ENCODE results near the gene DCPS. TPM values are rescaled to one million over a fixed set of nuclear protein-coding genes. Genes with fewer than 3 reads are reported as not detected.

Gene DCPS
- polyA plus RNA-seq, 1 of the 3 experiments (the other 2 are of a cell fraction), result 48.1 TPM

DNA sequence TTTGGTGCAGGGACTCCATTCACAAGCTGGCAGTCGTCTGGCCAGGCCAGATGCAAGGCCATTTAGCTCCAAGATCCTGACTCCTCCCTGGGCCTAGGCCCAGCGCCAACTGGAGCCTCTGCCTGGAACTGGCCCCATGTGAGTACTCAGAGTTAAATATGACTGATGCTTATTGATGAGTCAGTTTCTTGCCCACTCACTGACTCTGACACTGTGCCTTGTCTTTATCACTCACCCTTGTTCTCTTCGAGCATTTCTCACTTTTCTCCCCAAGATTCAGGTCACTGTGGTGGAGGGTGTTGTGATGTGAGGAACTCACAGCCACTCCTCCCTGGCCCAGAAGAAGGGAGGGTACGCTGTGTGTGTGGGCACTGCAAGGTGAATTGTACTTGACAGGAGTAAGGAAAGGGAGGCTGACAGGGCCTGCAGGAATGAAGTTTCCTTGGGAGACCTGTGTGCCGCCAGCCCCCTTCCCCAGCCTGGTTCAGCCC is 28.4 kb downstream of the DCPS start:
- peak overlapping the region; percentile 66 for H3K4me2 ChIP-seq
- peak overlapping the region; percentile 23 to 85 for H3K27ac ChIP-seq (ENCODE audit: low read depth in 2 of 2, low read length in 1 of 2)
- H3K79me2 ChIP-seq (ENCODE audit: insufficient read depth), result no peaks in the 10 kb centered on the region
- H4K20me1 ChIP-seq (ENCODE audit: insufficient read depth), result no peaks in the 10 kb centered on the region
- H3K36me3 ChIP-seq (replicated peaks in 1 of 2; ENCODE audit: control insufficient read depth in 1 of 2, insufficient read depth in 2 of 2, low read length in 1 of 2), result no peaks in the 10 kb centered on the region
- ChIA-PET CTCF (interaction anchor here (1.4 kb wide), 2 partner anchors 13 to 22 kb away, joined by 5 read pairs; no protein-coding TSS in a partner anchor), POLR2A (interaction anchor here (0.6 to 1.0 kb wide), 2 partner anchors 9 to 22 kb away, joined by 3 read pairs; no protein-coding TSS in a partner anchor)
- TF ChIP-seq SIN3A (IDR thresholded peaks at IDR 0.05; ENCODE audit: borderline replicate concordance, low read depth, low read length), result no peak
- TF ChIP-seq RXRA (IDR thresholded peaks at IDR 0.05; ENCODE audit: borderline replicate concordance, low read depth), result peak; percentile 76; the same call in 1 of the 2 replicates
- no peak for TF ChIP-seq EZH2phosphoT487 (IDR thresholded peaks at IDR 0.05; ENCODE audit: borderline replicate concordance, low read depth)
- TF ChIP-seq, protein P1, sequence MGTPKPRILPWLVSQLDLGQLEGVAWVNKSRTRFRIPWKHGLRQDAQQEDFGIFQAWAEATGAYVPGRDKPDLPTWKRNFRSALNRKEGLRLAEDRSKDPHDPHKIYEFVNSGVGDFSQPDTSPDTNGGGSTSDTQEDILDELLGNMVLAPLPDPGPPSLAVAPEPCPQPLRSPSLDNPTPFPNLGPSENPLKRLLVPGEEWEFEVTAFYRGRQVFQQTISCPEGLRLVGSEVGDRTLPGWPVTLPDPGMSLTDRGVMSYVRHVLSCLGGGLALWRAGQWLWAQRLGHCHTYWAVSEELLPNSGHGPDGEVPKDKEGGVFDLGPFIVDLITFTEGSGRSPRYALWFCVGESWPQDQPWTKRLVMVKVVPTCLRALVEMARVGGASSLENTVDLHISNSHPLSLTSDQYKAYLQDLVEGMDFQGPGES (IDR thresholded peaks at IDR 0.05; ENCODE audit: low read depth, low read length), result no peak
- TF ChIP-seq, protein P2, sequence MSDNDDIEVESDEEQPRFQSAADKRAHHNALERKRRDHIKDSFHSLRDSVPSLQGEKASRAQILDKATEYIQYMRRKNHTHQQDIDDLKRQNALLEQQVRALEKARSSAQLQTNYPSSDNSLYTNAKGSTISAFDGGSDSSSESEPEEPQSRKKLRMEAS (IDR thresholded peaks at IDR 0.05; ENCODE audit: low read depth), result peak; percentile 73
- no peak for TF ChIP-seq ELF1 (IDR thresholded peaks at IDR 0.05)
- TF ChIP-seq, protein P3, sequence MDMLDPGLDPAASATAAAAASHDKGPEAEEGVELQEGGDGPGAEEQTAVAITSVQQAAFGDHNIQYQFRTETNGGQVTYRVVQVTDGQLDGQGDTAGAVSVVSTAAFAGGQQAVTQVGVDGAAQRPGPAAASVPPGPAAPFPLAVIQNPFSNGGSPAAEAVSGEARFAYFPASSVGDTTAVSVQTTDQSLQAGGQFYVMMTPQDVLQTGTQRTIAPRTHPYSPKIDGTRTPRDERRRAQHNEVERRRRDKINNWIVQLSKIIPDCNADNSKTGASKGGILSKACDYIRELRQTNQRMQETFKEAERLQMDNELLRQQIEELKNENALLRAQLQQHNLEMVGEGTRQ (IDR thresholded peaks at IDR 0.05; ENCODE audit: borderline replicate concordance, low read depth, low read length), result no peak
- TF ChIP-seq, protein P4, sequence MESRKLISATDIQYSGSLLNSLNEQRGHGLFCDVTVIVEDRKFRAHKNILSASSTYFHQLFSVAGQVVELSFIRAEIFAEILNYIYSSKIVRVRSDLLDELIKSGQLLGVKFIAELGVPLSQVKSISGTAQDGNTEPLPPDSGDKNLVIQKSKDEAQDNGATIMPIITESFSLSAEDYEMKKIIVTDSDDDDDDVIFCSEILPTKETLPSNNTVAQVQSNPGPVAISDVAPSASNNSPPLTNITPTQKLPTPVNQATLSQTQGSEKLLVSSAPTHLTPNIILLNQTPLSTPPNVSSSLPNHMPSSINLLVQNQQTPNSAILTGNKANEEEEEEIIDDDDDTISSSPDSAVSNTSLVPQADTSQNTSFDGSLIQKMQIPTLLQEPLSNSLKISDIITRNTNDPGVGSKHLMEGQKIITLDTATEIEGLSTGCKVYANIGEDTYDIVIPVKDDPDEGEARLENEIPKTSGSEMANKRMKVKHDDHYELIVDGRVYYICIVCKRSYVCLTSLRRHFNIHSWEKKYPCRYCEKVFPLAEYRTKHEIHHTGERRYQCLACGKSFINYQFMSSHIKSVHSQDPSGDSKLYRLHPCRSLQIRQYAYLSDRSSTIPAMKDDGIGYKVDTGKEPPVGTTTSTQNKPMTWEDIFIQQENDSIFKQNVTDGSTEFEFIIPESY (IDR thresholded peaks at IDR 0.05; ENCODE audit: borderline replicate concordance, low read depth), result peak; percentile 41; the same call in 1 of the 2 replicates
- peak; percentile 95 for TF ChIP-seq NFIC (IDR thresholded peaks at IDR 0.05; ENCODE audit: borderline replicate concordance)
- TF ChIP-seq TEAD4 (IDR thresholded peaks at IDR 0.05; ENCODE audit: borderline replicate concordance, insufficient read depth), result 0 out of 2 replicates have a peak, but pooled peaks have one; percentile 44
- TF ChIP-seq, protein P5, sequence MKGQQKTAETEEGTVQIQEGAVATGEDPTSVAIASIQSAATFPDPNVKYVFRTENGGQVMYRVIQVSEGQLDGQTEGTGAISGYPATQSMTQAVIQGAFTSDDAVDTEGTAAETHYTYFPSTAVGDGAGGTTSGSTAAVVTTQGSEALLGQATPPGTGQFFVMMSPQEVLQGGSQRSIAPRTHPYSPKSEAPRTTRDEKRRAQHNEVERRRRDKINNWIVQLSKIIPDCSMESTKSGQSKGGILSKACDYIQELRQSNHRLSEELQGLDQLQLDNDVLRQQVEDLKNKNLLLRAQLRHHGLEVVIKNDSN (IDR thresholded peaks at IDR 0.05; ENCODE audit: borderline replicate concordance, low read depth), result 0 out of 2 replicates have a peak, but pooled peaks have one; percentile 17
- TF ChIP-seq TCF12 (IDR thresholded peaks at IDR 0.05), result peak; percentile 92
- TF ChIP-seq, protein P6, sequence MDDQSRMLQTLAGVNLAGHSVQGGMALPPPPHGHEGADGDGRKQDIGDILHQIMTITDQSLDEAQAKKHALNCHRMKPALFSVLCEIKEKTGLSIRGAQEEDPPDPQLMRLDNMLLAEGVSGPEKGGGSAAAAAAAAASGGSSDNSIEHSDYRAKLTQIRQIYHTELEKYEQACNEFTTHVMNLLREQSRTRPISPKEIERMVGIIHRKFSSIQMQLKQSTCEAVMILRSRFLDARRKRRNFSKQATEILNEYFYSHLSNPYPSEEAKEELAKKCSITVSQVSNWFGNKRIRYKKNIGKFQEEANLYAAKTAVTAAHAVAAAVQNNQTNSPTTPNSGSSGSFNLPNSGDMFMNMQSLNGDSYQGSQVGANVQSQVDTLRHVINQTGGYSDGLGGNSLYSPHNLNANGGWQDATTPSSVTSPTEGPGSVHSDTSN (IDR thresholded peaks at IDR 0.05), result peak; percentile 97
- peak; percentile 90 for TF ChIP-seq JUND (IDR thresholded peaks at IDR 0.05)
- peak; percentile 39 to 80; a peak in 2 of 4 replicates for TF ChIP-seq EP300 (IDR thresholded peaks at IDR 0.05; ENCODE audit: borderline replicate concordance in 1 of 2, low read depth in 1 of 2, low read length in 1 of 2)
- TF ChIP-seq FOXM1 (IDR thresholded peaks at IDR 0.05; ENCODE audit: low read depth), result no peak
- TF ChIP-seq FOXJ3 (CRISPR knock-in tag; IDR thresholded peaks at IDR 0.05), result no peak
- TF ChIP-seq TAF1 (IDR thresholded peaks at IDR 0.05; ENCODE audit: borderline replicate concordance, low read depth, low read length), result no peak
- peak; percentile 91 for TF ChIP-seq FOSL2 (IDR thresholded peaks at IDR 0.05; ENCODE audit: borderline replicate concordance, low read depth)
- TF ChIP-seq MXI1 (IDR thresholded peaks at IDR 0.05; ENCODE audit: low read depth, low read length), result no peak
- peak; percentile 11; the same call in 1 of the 2 replicates for TF ChIP-seq RCOR1 (IDR thresholded peaks at IDR 0.05; ENCODE audit: low read length)
- TF ChIP-seq POLR2AphosphoS5 (IDR thresholded peaks at IDR 0.05; ENCODE audit: low read depth, low read length), result peak; percentile 51; the same call in 1 of the 2 replicates
- no peaks in the 10 kb centered on the region for H3K9me2 ChIP-seq
- no peaks in the 10 kb centered on the region for H3K9me3 ChIP-seq
- H2AFZ ChIP-seq (ENCODE audit: low read depth), result no peak overlapping the region
- 23% methylated on average over 5 of the region's 5 CpGs for WGBS (ENCODE audit: low lambda C conversion rate)
- no peaks in the 10 kb centered on the region for H3K27me3 ChIP-seq (ENCODE audit: insufficient read depth)
- peaks cover 28 to 30% of the 10 kb centered on the region in 2 experiments; a peak in 3 of 4 replicates for H3K4me1 ChIP-seq (ENCODE audit: control insufficient read depth in 1 of 2, insufficient read depth in 2 of 2, low read depth in 1 of 2, low read length in 1 of 2)
- no peak overlapping the region for H3K4me3 ChIP-seq (ENCODE audit: low read depth in 2 of 2, low read length in 1 of 2)
- H3F3A ChIP-seq (replicated peaks; ENCODE audit: insufficient read depth), result peaks cover 18% of the 10 kb centered on the region
- no peak overlapping the region; the same call in 1 of the 2 replicates for H3K9ac ChIP-seq
- peak; percentile 57 for DNase-seq

All from SK-N-SH (cell line).